ENCODE measurements around the gene C4BPA.

C4BPA gene

GRCh38 chr1:207103892-207104373 is at the start of gene C4BPA:
C4BPA (plus strand) TSS chr1:207104233; CDS start chr1:207113026, 8,793 bp downstream.
- DNase-seq (ENCODE audit: low read depth), result no peak

- DNase-seq (ENCODE audit: low read depth), result no peak
Measured at GRCh38 chr1:207054491-207054890, 49.5 kb upstream of the C4BPA start.

GRCh38 chr1:207055386-207056001 is 48.5 kb upstream of the C4BPA start:
- no peak for DNase-seq (ENCODE audit: low read depth)

- no peak for DNase-seq (ENCODE audit: low read depth)
Measured at GRCh38 chr1:207056673-207057072, 47.4 kb upstream of the C4BPA start.

GRCh38 chr1:207058252-207058651 is 45.8 kb upstream of the C4BPA start:
- DNase-seq (ENCODE audit: low read depth), result no peak

GRCh38 chr1:207058878-207059867 is 44.9 kb upstream of the C4BPA start:
- DNase-seq (ENCODE audit: low read depth), result no peak

- DNase-seq (ENCODE audit: low read depth), result no peak
Measured at GRCh38 chr1:207059881-207060280, 44.2 kb upstream of the C4BPA start.

GRCh38 chr1:207060596-207060995 is 43.4 kb upstream of the C4BPA start:
- DNase-seq (ENCODE audit: low read depth), result no peak

- DNase-seq (ENCODE audit: low read depth), result no peak
Measured at GRCh38 chr1:207062058-207062457, 42.0 kb upstream of the C4BPA start.

GRCh38 chr1:207063014-207063413 is 41.0 kb upstream of the C4BPA start:
- DNase-seq (ENCODE audit: low read depth), result no peak

GRCh38 chr1:207064561-207064960 is 39.5 kb upstream of the C4BPA start:
- DNase-seq (ENCODE audit: low read depth), result no peak

- no peak for DNase-seq (ENCODE audit: low read depth)
Measured at GRCh38 chr1:207067185-207067584, 36.8 kb upstream of the C4BPA start.

GRCh38 chr1:207067665-207068064 is 36.4 kb upstream of the C4BPA start:
- no peak for DNase-seq (ENCODE audit: low read depth)

GRCh38 chr1:207069061-207069460 is 35.0 kb upstream of the C4BPA start:
- DNase-seq (ENCODE audit: low read depth), result no peak

- DNase-seq (ENCODE audit: low read depth), result no peak
Measured at GRCh38 chr1:207069858-207070506, 34.1 kb upstream of the C4BPA start.

- no peak for DNase-seq (ENCODE audit: low read depth)
Measured at GRCh38 chr1:207070811-207071210, 33.2 kb upstream of the C4BPA start.

- no peak for DNase-seq (ENCODE audit: low read depth)
Measured at GRCh38 chr1:207071426-207071825, 32.6 kb upstream of the C4BPA start.

- DNase-seq (ENCODE audit: low read depth), result no peak
Measured at GRCh38 chr1:207072233-207072632, 31.8 kb upstream of the C4BPA start.

- no peak for DNase-seq (ENCODE audit: low read depth)
Measured at GRCh38 chr1:207073906-207074820, 29.9 kb upstream of the C4BPA start.

GRCh38 chr1:207076181-207076955 is 27.7 kb upstream of the C4BPA start:
- no peak for DNase-seq (ENCODE audit: low read depth)

GRCh38 chr1:207077012-207077411 is 27.0 kb upstream of the C4BPA start:
- no peak for DNase-seq (ENCODE audit: low read depth)

Data from stimulated activated CD8-positive, alpha-beta memory T cell treated with anti-CD3 and anti-CD28 coated beads, Interleukin-7, amount 100 ng/mL, for 24 hours (primary cell).